A549 (cell line): Measurements from ENCODE around the gene TMEM232. TPM values are rescaled to one million over a fixed set of nuclear protein-coding genes. Genes with fewer than 3 reads are reported as not detected.

Experiments used
- ATAC-seq, 2 experiments: fragments of 200-7000 bp in 1 of 2; fragments of >200 bp in 1 of 2; cut with Nextera tagmentation in 1 of 2; cut with Tn5 transposase in 1 of 2; 3 replicates each; pipeline versions ENCODE4 v1.8.0 to v1.9.1; 2018 to 2020; ENCODE audit warnings: mild to moderate bottlenecking in 1 of 2, moderate library complexity in 1 of 2
- CTCF ChIA-PET: fragments of 300-600 bp; sonication (Branson Sonifier 250); formaldehyde crosslinking; extraction: SDS; loops from one replicate; lab custom pipeline; 2021; ENCODE audit warnings: antibody characterized with exemption, inconsistent platforms; lab: Yijun Ruan, JAX
- POLR2A ChIA-PET: fragments of 350-600 bp; formaldehyde crosslinking; extraction: SDS; loops from one replicate; lab custom pipeline; 2021; ENCODE audit warnings: antibody characterized with exemption, inconsistent platforms; lab: Yijun Ruan, JAX
- DNase-seq, 2 experiments: peaks; one replicate each; pipeline versions ENCODE4 v3.0.0 to v3.0.0-alpha.2; 2011 to 2016; ENCODE audit warnings: low read depth in 1 of 2, low spot score in 1 of 2
- FAIRE-seq: peaks from 2 replicates; lab custom pipeline; 2011; peaks lifted over from hg19 to GRCh38; lab: Jason Lieb, UNC
- H3K27ac ChIP-seq, 2 experiments: fragments of >200 bp; sonication (Bioruptor Twin); formaldehyde crosslinking; 3 replicates each; pipeline ENCODE4 v1.5.1; 2016 to 2017
- H3K4me1 ChIP-seq: fragments of >200 bp; sonication (Bioruptor Twin); formaldehyde crosslinking; 3 replicates; pipeline ENCODE4 v1.6.1; 2016
- H3K4me2 ChIP-seq: fragments of >200 bp; sonication (Bioruptor Twin); formaldehyde crosslinking; 3 replicates; pipeline ENCODE4 v1.6.1; 2016
- H3K4me3 ChIP-seq: fragments of >200 bp; sonication (Bioruptor Twin); formaldehyde crosslinking; 3 replicates; pipeline ENCODE4 v1.5.1; 2016
- H3K9me3 ChIP-seq: fragments of >200 bp; sonication (Bioruptor Twin); formaldehyde crosslinking; 3 replicates; pipeline ENCODE4 v1.6.1; 2016
- BCL3 ChIP-seq: fragments of >200 bp; sonication (Bioruptor Twin); formaldehyde crosslinking; IDR thresholded peaks from 3 replicates; pipeline ENCODE4 v1.6.1; 2016
- BHLHE40 ChIP-seq: IDR thresholded peaks from 2 replicates; pipeline ENCODE4 v1.6.1; 2012; ENCODE audit warnings: low read depth, low read length, inconsistent platforms
- CBX8 ChIP-seq: fragments of 200-600 bp; sonication (generic); IDR thresholded peaks from 2 replicates; pipeline ENCODE4 v1.6.1; 2016
- CHD2 ChIP-seq: fragments of 150-350 bp; IDR thresholded peaks from 2 replicates; pipeline ENCODE4 v1.6.1; 2014; ENCODE audit warnings: low read length; ENCODE audit not compliant: partially characterized antibody
- EHMT2 ChIP-seq: fragments of 200-600 bp; sonication (generic); IDR thresholded peaks from 2 replicates; pipeline ENCODE4 v1.6.1; 2016; ENCODE audit warnings: antibody characterized with exemption, low read depth, mild to moderate bottlenecking, moderate library complexity
- ELK1 ChIP-seq: fragments of 150-350 bp; IDR thresholded peaks from 2 replicates; pipeline ENCODE4 v1.6.1; 2014; ENCODE audit warnings: low read depth, mild to moderate bottlenecking, low read length
- FOXS1 ChIP-seq: fragments of 250-450 bp; sonication (Bioruptor Pico); IDR thresholded peaks from 2 replicates; pipeline ENCODE4 v1.5.0; 2020; ENCODE audit warnings: mild to moderate bottlenecking, moderate library complexity
- HEYL ChIP-seq: fragments of 250-450 bp; sonication (Bioruptor Pico); IDR thresholded peaks from 2 replicates; pipeline ENCODE4 v1.8.0; 2021; ENCODE audit warnings: mild to moderate bottlenecking, moderate library complexity
- HMGXB4 ChIP-seq: fragments of 250-450 bp; sonication (Bioruptor Pico); IDR thresholded peaks from 2 replicates; pipeline ENCODE4 v1.5.0; 2021; ENCODE audit warnings: mild to moderate bottlenecking, moderate library complexity, borderline replicate concordance
- JUN ChIP-seq, 2 experiments: fragments of >200 bp; sonication (Bioruptor Twin); formaldehyde crosslinking; IDR thresholded peaks; 2 replicates in 1 of 2; 3 replicates in 1 of 2; pipeline ENCODE4 v1.6.1; 2016 to 2017
- KDM5A ChIP-seq: fragments of 200-600 bp; sonication (generic); IDR thresholded peaks from 2 replicates; pipeline ENCODE4 v1.6.1; 2016; ENCODE audit warnings: antibody characterized with exemption, mild to moderate bottlenecking
- MAX ChIP-seq: IDR thresholded peaks from 2 replicates; pipeline ENCODE4 v1.6.1; 2012
- MYC ChIP-seq: IDR thresholded peaks from 2 replicates; pipeline ENCODE4 v1.6.1; 2012; ENCODE audit warnings: mild to moderate bottlenecking, inconsistent platforms, low read length, improper control_type of control experiment, borderline replicate concordance
- NR3C1 ChIP-seq: fragments of >200 bp; sonication (Bioruptor Twin); formaldehyde crosslinking; IDR thresholded peaks from 3 replicates; pipeline ENCODE4 v1.6.1; 2017
- PHF8 ChIP-seq: fragments of 200-600 bp; sonication (generic); IDR thresholded peaks from 2 replicates; pipeline ENCODE4 v1.6.1; 2016; ENCODE audit warnings: low read depth, mild to moderate bottlenecking, antibody characterized with exemption, moderate library complexity, borderline replicate concordance
- POLR2A ChIP-seq: IDR thresholded peaks from 2 replicates; pipeline ENCODE4 v1.6.1; 2012; ENCODE audit warnings: mild to moderate bottlenecking, low read length
- RCOR1 ChIP-seq: fragments of 150-350 bp; IDR thresholded peaks from 2 replicates; pipeline ENCODE4 v1.6.1; 2014; ENCODE audit warnings: antibody characterized with exemption, low read length, low read depth
- RFX5 ChIP-seq: fragments of 450-650 bp; IDR thresholded peaks from 2 replicates; pipeline ENCODE4 v1.7.1; 2014; ENCODE audit warnings: antibody characterized with exemption, mild to moderate bottlenecking, moderate library complexity
- SMC3 ChIP-seq: fragments of >200 bp; sonication (Bioruptor Twin); formaldehyde crosslinking; IDR thresholded peaks from 3 replicates; pipeline ENCODE4 v1.6.1; 2018; ENCODE audit warnings: inconsistent platforms
- SREBF2 ChIP-seq: fragments of 450-650 bp; IDR thresholded peaks from 2 replicates; pipeline ENCODE4 v1.6.1; 2014; ENCODE audit warnings: mild to moderate bottlenecking, moderate library complexity
- TFCP2L1 ChIP-seq: fragments of 250-450 bp; sonication (Bioruptor Pico); IDR thresholded peaks from 2 replicates; pipeline ENCODE4 v1.5.0; 2021; ENCODE audit warnings: mild to moderate bottlenecking
- USF2 ChIP-seq: fragments of 450-650 bp; IDR thresholded peaks from 2 replicates; pipeline ENCODE4 v1.6.1; 2014; ENCODE audit warnings: antibody characterized with exemption
- ZC3H11A ChIP-seq: fragments of 450-650 bp; IDR thresholded peaks from 2 replicates; pipeline ENCODE4 v1.6.1; 2014; ENCODE audit warnings: antibody characterized with exemption, mild to moderate bottlenecking
- WGBS: methylation state at CpG from one replicate; pipeline ENCODE4 v1.1.6; 2017; ENCODE audit errors: missing lambda C conversion rate; 5-methylcytosine and 5-hydroxymethylcytosine counted together
- polyA plus RNA-seq, 4 experiments: library from polyadenylated mRNA; depleted of rRNA in 3 of 4; stranded (reverse); fragments of >200 nt; fragmentation: RNase III in 1 of 4; extraction: RNeasy Plus Mini Kit Qiagen cat#74134 plus additional on column Dnase treatment in 1 of 4; gene quantifications; 2 replicates in 3 of 4; 3 replicates in 1 of 4; pipeline ENCODE4 v1.2.3, GENCODE V29; 2011 to 2017

TMEM232 gene
- polyA plus RNA-seq, 2 of the 4 experiments (the other 2 are of a cell fraction) = 0.12 to 0.39 TPM

- ChIA-PET POLR2A (no interaction called here), CTCF (interaction anchor here (1.4 kb wide), 1 partner anchor 19 kb away, joined by 3 read pairs; no protein-coding TSS in a partner anchor)
- no peaks in the 10 kb centered on the region for H3K9me3 ChIP-seq
- DNase-seq = peak; percentile 79 to 89
- peaks cover 7% of the 10 kb centered on the region; the same call in 1 of the 3 replicates for H3K4me1 ChIP-seq
- FAIRE-seq = no peak
- TF ChIP-seq PHF8 (peak; percentile 88), BCL3 (peak; percentile 55; the same call in 1 of the 3 replicates), KDM5A (peak; percentile 50; the same call in 1 of the 2 replicates), RFX5 (no peak), USF2 (peak; percentile 96), JUN (IDR thresholded peaks at IDR 0.05) (peak; percentile 33 to 75; a peak in 3 of 5 replicates), ELK1 (no peak), MAX (peak; percentile 77), POLR2A (peak; percentile 70), EHMT2 (no peak), BHLHE40 (0 out of 2 replicates have a peak, but pooled peaks have one; percentile 42)
- TF ChIP-seq, all 56 proteins: peak for 8
- H3K4me3 ChIP-seq = peak within 1 kb of the TSS; percentile 82
- WGBS = 2% methylated on average over 49 of the region's 62 CpGs
- peak within 1 kb of the TSS; percentile 88 for H3K4me2 ChIP-seq
- H3K27ac ChIP-seq = peak within 1 kb of the TSS; percentile 74 to 93
- peak; percentile 97 for ATAC-seq
These were observed 12.6 kb upstream of the TMEM232 start, which contains the start of gene SLC25A46 for GRCh38 chr5:110738812-110739651. SLC25A46 (plus strand) TSS chr5:110739007; CDS start chr5:110739120, 113 bp downstream.

- 4% methylated on average over 11 of the region's 14 CpGs for WGBS
- H3K27ac ChIP-seq = peak overlapping the region; percentile 74 to 93
These were observed 12.0 kb upstream of the TMEM232 start for GRCh38 chr5:110738503-110738811.

GRCh38 chr5:110736753-110737152 is 10.3 kb upstream of the TMEM232 start:
- ATAC-seq (no peak), FAIRE-seq (no peak)
- H3K4me2 ChIP-seq = 0 out of 3 replicates have a peak overlapping the region, but pooled peaks have one; percentile 4
- H3K9me3 ChIP-seq = no peaks in the 10 kb centered on the region
- H3K4me1 ChIP-seq = peaks cover 7% of the 10 kb centered on the region; the same call in 1 of the 3 replicates
- ChIA-PET CTCF (interaction anchor here (0.6 kb wide), 1 partner anchor 14 kb away, joined by 3 read pairs; no protein-coding TSS in a partner anchor), POLR2A (no interaction called here)
- H3K27ac ChIP-seq = no peak overlapping the region
- no peak overlapping the region for H3K4me3 ChIP-seq
- TF ChIP-seq MYC (no peak), SMC3 (no peak), FOXS1 (CRISPR knock-in tag) (no peak), ELK1 (no peak), HEYL (CRISPR knock-in tag) (no peak), RCOR1 (no peak), EHMT2 (no peak), CHD2 (no peak), HMGXB4 (CRISPR knock-in tag) (no peak), TFCP2L1 (CRISPR knock-in tag) (no peak)
- TF ChIP-seq, all 56 proteins: peak for 0
- no peak for DNase-seq
- 35% methylated on average over 3 of the region's 3 CpGs for WGBS

More at GRCh38 chr5:110738503-110738811, 12.0 kb upstream of the TMEM232 start:
- H3K4me2 ChIP-seq = peak overlapping the region; percentile 88
- CTCF ChIA-PET = interaction anchor here (1.4 kb wide), 1 partner anchor 20 kb away, joined by 3 read pairs; no protein-coding TSS in a partner anchor
- TF ChIP-seq ZC3H11A = no peak
- no peak for TF ChIP-seq SREBF2
- no peak for TF ChIP-seq HEYL (CRISPR knock-in tag)
- TF ChIP-seq USF2 = no peak
- no peak for TF ChIP-seq CBX8
- TF ChIP-seq EHMT2 = peak; percentile 83
- no peak for TF ChIP-seq NR3C1
- POLR2A ChIA-PET = no interaction called here
- H3K4me1 ChIP-seq = peaks cover 7% of the 10 kb centered on the region; the same call in 1 of the 3 replicates
- ATAC-seq (peak; percentile 81 to 86), DNase-seq (peak in 1 of 2 experiments; percentile 76), FAIRE-seq (no peak)
- H3K9me3 ChIP-seq = no peaks in the 10 kb centered on the region
- H3K4me3 ChIP-seq = peak overlapping the region; percentile 82
